Measurements from ENCODE around the gene ANKRD29. TPM values are rescaled to one million over a fixed set of nuclear protein-coding genes. Genes with fewer than 3 reads are reported as not detected.

Gene ANKRD29, protein sequence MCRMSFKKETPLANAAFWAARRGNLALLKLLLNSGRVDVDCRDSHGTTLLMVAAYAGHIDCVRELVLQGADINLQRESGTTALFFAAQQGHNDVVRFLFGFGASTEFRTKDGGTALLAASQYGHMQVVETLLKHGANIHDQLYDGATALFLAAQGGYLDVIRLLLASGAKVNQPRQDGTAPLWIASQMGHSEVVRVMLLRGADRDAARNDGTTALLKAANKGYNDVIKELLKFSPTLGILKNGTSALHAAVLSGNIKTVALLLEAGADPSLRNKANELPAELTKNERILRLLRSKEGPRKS
- total RNA-seq = not detected
- under 1 TPM in 1 of 4 donors, not detected in 3; 0.45 TPM for polyA plus RNA-seq

GRCh38 chr18:23662309-23663263, at the start of gene ANKRD29:
Gene ANKRD29, minus strand, starts transcription at chr18:23662911. Its CDS starts 181 bp downstream, at chr18:23662730.
- Histone ChIP-seq H3K9me3 (ENCODE audit: control insufficient read depth in 2 of 2, low read length in 2 of 2) (no peaks in the 10 kb centered on the region), H3K36me3 (ENCODE audit: control insufficient read depth, insufficient read depth, low read length) (no peaks in the 10 kb centered on the region), H3K27me3 (ENCODE audit: control insufficient read depth, insufficient read depth, low read length) (peaks cover 27% of the 10 kb centered on the region), H3K4me1 (ENCODE audit: control insufficient read depth, insufficient read depth, low read length, poor library complexity, severe bottlenecking) (peaks cover 21% of the 10 kb centered on the region), H3K4me3 (ENCODE audit: low read depth, low read length) (peak within 1 kb of the TSS; percentile 72), H3K27ac (ENCODE audit: insufficient read depth, low read length, poor library complexity, severe bottlenecking) (no peak within 1 kb of the TSS)
- H3K4me3 Mint-ChIP-seq = peak within 1 kb of the TSS; percentile 83 to 91 (median 86)
- no peaks in the 10 kb centered on the region for H3K36me3 Mint-ChIP-seq
- ATAC-seq (ENCODE audit: low read depth in 2 of 2) (peak; percentile 70 to 77), DNase-seq (peak; percentile 26 to 75 (median 35))
- H3K9me3 Mint-ChIP-seq = peaks cover 0 to 5% (median 0%) of the 10 kb centered on the region in 7 donors
- peaks cover 8 to 26% (median 14%) of the 10 kb centered on the region in 4 donors for H3K4me1 Mint-ChIP-seq
- peak within 1 kb of the TSS; percentile 13 to 61 (median 59) for H3K27ac Mint-ChIP-seq
- peaks cover 82% of the 10 kb centered on the region for H3K27me3 Mint-ChIP-seq

DNA sequence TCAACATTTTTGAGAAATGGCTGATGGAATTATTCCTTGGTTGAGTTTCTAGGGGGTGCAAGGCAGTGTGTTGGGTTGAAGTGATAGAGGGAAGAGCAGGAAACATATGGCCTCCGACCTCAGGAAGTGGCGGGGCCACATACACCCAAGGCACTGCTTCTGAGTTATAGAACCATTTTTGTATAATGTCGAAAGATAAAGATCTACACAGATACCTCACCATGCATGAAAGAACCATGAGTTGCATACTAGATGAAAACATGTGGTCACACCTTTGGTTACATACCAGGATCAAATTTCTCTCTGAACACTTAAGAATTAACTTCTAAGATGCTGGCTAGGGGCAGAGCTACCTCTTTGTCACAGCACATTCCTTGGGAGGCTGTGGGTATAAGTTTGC, 49.7 kb upstream of the ANKRD29 start:
- no peaks in the 10 kb centered on the region for H3K36me3 ChIP-seq (ENCODE audit: control insufficient read depth, insufficient read depth, low read length)
- H3K4me3 ChIP-seq (ENCODE audit: low read depth, low read length) = no peak overlapping the region
- Mint-ChIP-seq H3K4me3 (no peak overlapping the region), H3K27me3 (peaks cover 26% of the 10 kb centered on the region), H3K36me3 (no peaks in the 10 kb centered on the region), H3K27ac (peak overlapping the region in 2 of 3 donors; percentile 47 to 66), H3K9me3 (peaks cover 0 to 10% (median 4%) of the 10 kb centered on the region in 7 donors), H3K4me1 (peaks cover 0 to 21% (median 15%) of the 10 kb centered on the region in 4 donors)
- ATAC-seq (ENCODE audit: low read depth in 2 of 2) (peak; percentile 60 to 80), DNase-seq (peak in 2 of 3 donors; percentile 39 to 64)
- no peaks in the 10 kb centered on the region for H3K9me3 ChIP-seq (ENCODE audit: control insufficient read depth in 2 of 2, low read length in 2 of 2)
- no peaks in the 10 kb centered on the region for H3K27me3 ChIP-seq (ENCODE audit: control insufficient read depth, insufficient read depth, low read length)
- peaks cover 9% of the 10 kb centered on the region for H3K4me1 ChIP-seq (ENCODE audit: control insufficient read depth, insufficient read depth, low read length, poor library complexity, severe bottlenecking)
- no peak overlapping the region for H3K27ac ChIP-seq (ENCODE audit: insufficient read depth, low read length, poor library complexity, severe bottlenecking)

GRCh38 chr18:23711426-23711825, 48.7 kb upstream of the ANKRD29 start:
- H3K27me3 ChIP-seq (ENCODE audit: control insufficient read depth, insufficient read depth, low read length) = no peaks in the 10 kb centered on the region
- Mint-ChIP-seq H3K27ac (no peak overlapping the region), H3K27me3 (peaks cover 34% of the 10 kb centered on the region), H3K4me1 (peaks cover 0 to 21% (median 15%) of the 10 kb centered on the region in 4 donors), H3K36me3 (no peaks in the 10 kb centered on the region), H3K9me3 (peaks cover 3 to 10% (median 4%) of the 10 kb centered on the region in 7 donors), H3K4me3 (no peak overlapping the region)
- no peak overlapping the region for H3K27ac ChIP-seq (ENCODE audit: insufficient read depth, low read length, poor library complexity, severe bottlenecking)
- ATAC-seq (ENCODE audit: low read depth in 2 of 2) (no peak), DNase-seq (no peak)
- H3K9me3 ChIP-seq (ENCODE audit: control insufficient read depth in 2 of 2, low read length in 2 of 2) = peaks cover 0 to 3% of the 10 kb centered on the region in 2 experiments
- peaks cover 9% of the 10 kb centered on the region for H3K4me1 ChIP-seq (ENCODE audit: control insufficient read depth, insufficient read depth, low read length, poor library complexity, severe bottlenecking)
- no peaks in the 10 kb centered on the region for H3K36me3 ChIP-seq (ENCODE audit: control insufficient read depth, insufficient read depth, low read length)
- H3K4me3 ChIP-seq (ENCODE audit: low read depth, low read length) = no peak overlapping the region

DNA sequence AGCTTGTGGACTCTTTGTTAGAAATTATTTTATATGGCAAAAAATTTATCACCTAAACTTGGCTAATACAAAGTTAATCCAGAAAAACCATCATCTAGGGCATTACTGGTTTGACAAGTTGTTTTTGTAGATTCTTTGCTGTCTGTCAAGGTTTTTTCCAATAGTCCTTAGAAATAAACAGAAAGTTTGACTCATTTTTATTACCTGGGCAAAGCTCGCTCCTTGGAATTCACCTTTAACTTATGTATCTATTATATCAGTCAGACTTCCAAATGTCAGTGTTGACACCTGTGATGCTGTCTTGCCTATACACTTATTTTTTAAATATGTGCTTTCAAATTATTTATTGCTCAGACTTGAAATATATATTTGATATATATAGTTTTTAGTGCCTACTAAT, 48.2 kb upstream of the ANKRD29 start:
- Mint-ChIP-seq H3K4me3 (no peak overlapping the region), H3K9me3 (peaks cover 3 to 10% (median 4%) of the 10 kb centered on the region in 7 donors), H3K27ac (no peak overlapping the region), H3K36me3 (no peaks in the 10 kb centered on the region), H3K27me3 (peaks cover 36% of the 10 kb centered on the region), H3K4me1 (peaks cover 0 to 21% (median 15%) of the 10 kb centered on the region in 4 donors)
- H3K36me3 ChIP-seq (ENCODE audit: control insufficient read depth, insufficient read depth, low read length) = no peaks in the 10 kb centered on the region
- H3K4me3 ChIP-seq (ENCODE audit: low read depth, low read length) = no peak overlapping the region
- no peak overlapping the region for H3K27ac ChIP-seq (ENCODE audit: insufficient read depth, low read length, poor library complexity, severe bottlenecking)
- ATAC-seq (ENCODE audit: low read depth in 2 of 2) = no peak
- no peaks in the 10 kb centered on the region for H3K27me3 ChIP-seq (ENCODE audit: control insufficient read depth, insufficient read depth, low read length)
- peaks cover 9% of the 10 kb centered on the region for H3K4me1 ChIP-seq (ENCODE audit: control insufficient read depth, insufficient read depth, low read length, poor library complexity, severe bottlenecking)
- peaks cover 0 to 3% of the 10 kb centered on the region in 2 experiments for H3K9me3 ChIP-seq (ENCODE audit: control insufficient read depth in 2 of 2, low read length in 2 of 2)
- DNase-seq = no peak

DNA sequence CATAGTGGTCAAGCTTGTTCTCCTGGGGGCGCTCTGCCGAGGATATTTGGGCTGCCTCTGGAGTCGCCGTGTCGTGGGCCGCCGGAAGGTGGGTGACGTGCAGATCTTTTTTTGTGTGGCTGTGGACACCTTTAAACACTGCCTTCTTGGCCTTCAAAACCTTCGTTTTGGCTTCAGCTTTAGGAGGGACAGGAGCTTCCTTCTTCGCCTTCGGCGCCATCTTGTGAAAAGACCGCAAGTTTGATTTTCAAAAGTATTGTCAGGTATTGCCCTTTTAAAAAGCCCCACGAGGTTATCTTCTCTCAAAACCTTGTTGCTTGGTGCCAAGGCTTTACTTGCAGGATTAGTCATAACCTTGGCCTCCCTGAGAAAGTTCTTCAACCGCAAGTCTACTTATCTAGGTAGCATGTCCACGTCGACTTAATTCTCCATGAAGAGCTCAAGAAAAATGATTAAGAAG, 47.4 kb upstream of the ANKRD29 start:
- no peak overlapping the region for H3K4me3 ChIP-seq (ENCODE audit: low read depth, low read length)
- Mint-ChIP-seq H3K9me3 (peaks cover 3 to 10% (median 4%) of the 10 kb centered on the region in 7 donors), H3K4me1 (peaks cover 0 to 21% (median 12%) of the 10 kb centered on the region in 4 donors), H3K4me3 (no peak overlapping the region), H3K27ac (no peak overlapping the region), H3K27me3 (peaks cover 45% of the 10 kb centered on the region), H3K36me3 (no peaks in the 10 kb centered on the region)
- peaks cover 0 to 3% of the 10 kb centered on the region in 2 experiments for H3K9me3 ChIP-seq (ENCODE audit: control insufficient read depth in 2 of 2, low read length in 2 of 2)
- DNase-seq = peak in 1 of 3 donors; percentile 30
- no peaks in the 10 kb centered on the region for H3K36me3 ChIP-seq (ENCODE audit: control insufficient read depth, insufficient read depth, low read length)
- peaks cover under 1% of the 10 kb centered on the region for H3K27me3 ChIP-seq (ENCODE audit: control insufficient read depth, insufficient read depth, low read length)
- peaks cover 9% of the 10 kb centered on the region for H3K4me1 ChIP-seq (ENCODE audit: control insufficient read depth, insufficient read depth, low read length, poor library complexity, severe bottlenecking)
- no peak overlapping the region for H3K27ac ChIP-seq (ENCODE audit: insufficient read depth, low read length, poor library complexity, severe bottlenecking)
- no peak for ATAC-seq (ENCODE audit: low read depth in 2 of 2)

DNA sequence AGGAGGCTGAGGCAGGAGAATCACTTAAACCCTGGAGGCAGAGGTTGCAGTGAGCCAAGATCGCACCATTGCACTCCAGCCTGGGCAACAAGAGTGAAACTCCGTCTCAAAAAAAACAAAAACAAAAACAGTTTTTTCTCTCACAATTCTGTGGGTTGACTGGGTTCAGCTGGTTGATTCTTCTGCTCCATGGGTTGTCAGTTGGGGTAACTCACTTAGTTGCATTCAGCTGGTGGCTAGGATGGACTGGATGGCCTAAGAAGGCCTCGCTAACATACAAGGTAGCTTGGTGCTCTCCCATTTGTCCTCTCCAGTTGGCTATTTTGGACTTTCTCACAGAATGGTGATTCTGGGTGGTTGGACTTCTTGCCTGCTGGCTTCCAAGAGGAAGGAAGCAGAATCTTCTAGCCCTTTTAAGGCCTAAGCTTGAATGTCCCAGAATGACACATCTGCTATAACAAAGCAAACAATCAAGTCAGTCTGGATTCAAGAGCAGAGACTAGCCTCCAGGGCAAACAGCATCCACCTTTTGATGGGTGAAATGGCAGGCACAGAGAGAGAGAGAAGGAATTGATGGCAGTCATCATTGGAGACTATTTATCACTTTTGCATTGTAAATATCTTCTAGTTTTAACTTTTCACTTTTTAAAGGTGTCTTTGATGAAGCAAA, 44.4 kb upstream of the ANKRD29 start:
- Histone ChIP-seq H3K27me3 (ENCODE audit: control insufficient read depth, insufficient read depth, low read length) (peaks cover 6% of the 10 kb centered on the region), H3K4me3 (ENCODE audit: low read depth, low read length) (no peak overlapping the region), H3K27ac (ENCODE audit: insufficient read depth, low read length, poor library complexity, severe bottlenecking) (no peak overlapping the region), H3K9me3 (ENCODE audit: control insufficient read depth in 2 of 2, low read length in 2 of 2) (peaks cover 0 to 3% of the 10 kb centered on the region in 2 experiments), H3K4me1 (ENCODE audit: control insufficient read depth, insufficient read depth, low read length, poor library complexity, severe bottlenecking) (no peaks in the 10 kb centered on the region), H3K36me3 (ENCODE audit: control insufficient read depth, insufficient read depth, low read length) (no peaks in the 10 kb centered on the region)
- H3K27ac Mint-ChIP-seq = no peak overlapping the region
- H3K9me3 Mint-ChIP-seq = peaks cover 3 to 10% (median 4%) of the 10 kb centered on the region in 7 donors
- DNase-seq (no peak), ATAC-seq (ENCODE audit: low read depth in 2 of 2) (no peak)
- no peaks in the 10 kb centered on the region for H3K36me3 Mint-ChIP-seq
- peaks cover 0 to 6% (median under 1%) of the 10 kb centered on the region in 4 donors for H3K4me1 Mint-ChIP-seq
- peaks cover 59% of the 10 kb centered on the region for H3K27me3 Mint-ChIP-seq
- H3K4me3 Mint-ChIP-seq = no peak overlapping the region

GRCh38 chr18:23704806-23705205, 42.1 kb upstream of the ANKRD29 start:
- no peak for ATAC-seq (ENCODE audit: low read depth in 2 of 2)

More at GRCh38 chr18:23704806-23705205, 42.1 kb upstream of the ANKRD29 start:
- Histone ChIP-seq H3K4me1 (ENCODE audit: control insufficient read depth, insufficient read depth, low read length, poor library complexity, severe bottlenecking) (no peaks in the 10 kb centered on the region), H3K27me3 (ENCODE audit: control insufficient read depth, insufficient read depth, low read length) (peaks cover 13% of the 10 kb centered on the region), H3K36me3 (ENCODE audit: control insufficient read depth, insufficient read depth, low read length) (no peaks in the 10 kb centered on the region), H3K9me3 (ENCODE audit: control insufficient read depth in 2 of 2, low read length in 2 of 2) (peaks cover 0 to 3% of the 10 kb centered on the region in 2 experiments), H3K4me3 (ENCODE audit: low read depth, low read length) (no peak overlapping the region), H3K27ac (ENCODE audit: insufficient read depth, low read length, poor library complexity, severe bottlenecking) (no peak overlapping the region)
- Mint-ChIP-seq H3K36me3 (no peaks in the 10 kb centered on the region), H3K4me3 (no peak overlapping the region), H3K27ac (no peak overlapping the region), H3K4me1 (peaks cover 0 to 2% (median 0%) of the 10 kb centered on the region in 4 donors), H3K9me3 (peaks cover 3 to 9% (median 4%) of the 10 kb centered on the region in 7 donors), H3K27me3 (peaks cover 68% of the 10 kb centered on the region)
- DNase-seq = no peak

Measured in CD4-positive, CD25-positive, alpha-beta regulatory T cell (primary cell).